GM10248 (cell line): Measurements from ENCODE around the gene GPR141.

Source experiments
- CTCF ChIA-PET: fragments of 300-600 bp; sonication (Branson Sonifier 250); formaldehyde crosslinking; extraction: SDS; loops from one replicate; lab custom pipeline; 2021; ENCODE audit warnings: antibody characterized with exemption; lab: Yijun Ruan, JAX
- POLR2A ChIA-PET: fragments of 350-650 bp; sonication (Branson Sonifier 250); formaldehyde crosslinking; extraction: SDS; loops from one replicate; lab custom pipeline; 2020; ENCODE audit warnings: antibody characterized with exemption; lab: Yijun Ruan, JAX
- DNase-seq: peaks from one replicate; pipeline ENCODE4 v3.0.0; 2012; ENCODE audit errors: extremely low spot score
- TF ChIP-seq, protein P1 (sequence below): IDR thresholded peaks from 2 replicates; pipeline ENCODE4 v1.5.1; 2012; ENCODE audit warnings: mild to moderate bottlenecking, low read depth; ENCODE audit errors: extremely low read depth, missing control alignments, control extremely low read depth

GPR141 gene

DNA sequence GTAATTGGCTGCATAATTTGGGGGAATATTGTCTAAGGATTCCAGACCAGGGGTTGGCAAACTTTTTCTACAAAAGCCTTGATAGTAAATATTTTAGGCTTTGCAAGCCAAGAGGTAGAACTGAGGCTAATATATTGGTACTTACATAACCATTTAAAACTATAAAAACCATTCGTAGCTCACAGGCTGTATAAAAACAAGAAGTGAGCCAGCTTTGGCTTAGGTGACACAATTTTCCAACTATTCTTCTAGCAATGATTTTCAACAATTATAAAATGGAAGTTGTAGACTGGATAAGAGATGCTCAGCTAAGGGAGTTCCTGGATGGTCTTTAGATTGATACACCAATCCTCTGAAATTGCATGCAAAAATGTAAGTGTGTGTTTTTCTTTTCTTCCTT is 1.4 kb downstream of the GPR141 start:
- no peak for DNase-seq
- TF ChIP-seq, protein P1, sequence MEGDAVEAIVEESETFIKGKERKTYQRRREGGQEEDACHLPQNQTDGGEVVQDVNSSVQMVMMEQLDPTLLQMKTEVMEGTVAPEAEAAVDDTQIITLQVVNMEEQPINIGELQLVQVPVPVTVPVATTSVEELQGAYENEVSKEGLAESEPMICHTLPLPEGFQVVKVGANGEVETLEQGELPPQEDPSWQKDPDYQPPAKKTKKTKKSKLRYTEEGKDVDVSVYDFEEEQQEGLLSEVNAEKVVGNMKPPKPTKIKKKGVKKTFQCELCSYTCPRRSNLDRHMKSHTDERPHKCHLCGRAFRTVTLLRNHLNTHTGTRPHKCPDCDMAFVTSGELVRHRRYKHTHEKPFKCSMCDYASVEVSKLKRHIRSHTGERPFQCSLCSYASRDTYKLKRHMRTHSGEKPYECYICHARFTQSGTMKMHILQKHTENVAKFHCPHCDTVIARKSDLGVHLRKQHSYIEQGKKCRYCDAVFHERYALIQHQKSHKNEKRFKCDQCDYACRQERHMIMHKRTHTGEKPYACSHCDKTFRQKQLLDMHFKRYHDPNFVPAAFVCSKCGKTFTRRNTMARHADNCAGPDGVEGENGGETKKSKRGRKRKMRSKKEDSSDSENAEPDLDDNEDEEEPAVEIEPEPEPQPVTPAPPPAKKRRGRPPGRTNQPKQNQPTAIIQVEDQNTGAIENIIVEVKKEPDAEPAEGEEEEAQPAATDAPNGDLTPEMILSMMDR, result no peak
- CTCF ChIA-PET, result interaction anchor here (0.6 kb wide), 1 partner anchor 45 kb away, joined by 3 read pairs; no protein-coding TSS in a partner anchor
- POLR2A ChIA-PET, result no interaction called here

DNA sequence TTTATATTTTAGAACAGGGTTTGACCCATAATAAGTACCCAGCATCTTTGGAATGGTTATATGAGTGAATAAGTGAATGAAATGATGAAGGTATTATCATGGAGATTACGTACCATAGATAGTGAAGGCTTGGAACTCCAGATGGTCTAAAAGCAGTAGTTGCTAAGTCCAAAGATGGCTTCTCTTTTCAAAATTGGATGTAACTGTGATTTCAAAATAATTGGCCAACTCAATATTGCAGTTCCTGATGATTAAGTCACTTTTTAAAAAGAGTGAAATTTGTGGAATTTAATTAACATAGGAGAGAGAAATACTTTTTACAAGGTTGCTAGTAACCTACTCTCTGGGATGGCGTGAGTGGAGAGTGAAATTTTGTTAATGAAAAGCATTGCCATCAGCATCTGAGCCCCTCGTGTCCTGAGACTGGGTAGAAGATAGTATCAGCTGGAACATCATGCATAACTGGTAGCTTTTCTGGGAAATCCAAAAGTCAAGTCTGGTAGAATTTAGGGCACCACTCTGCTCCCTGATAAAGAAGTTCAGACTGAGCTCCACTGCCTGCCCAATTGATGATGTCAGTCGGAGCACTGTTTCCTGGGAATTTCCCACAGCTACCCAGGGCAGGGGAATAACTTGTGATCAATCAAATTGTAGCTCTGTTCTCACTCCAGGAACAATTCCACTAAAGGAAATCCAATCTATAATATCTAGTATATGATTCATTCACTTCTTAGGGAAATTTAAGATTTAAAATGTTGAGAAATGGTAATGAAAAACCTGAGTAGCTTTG is 3.2 kb downstream of the GPR141 start:
- TF ChIP-seq, protein P1, result no peak
- ChIA-PET POLR2A (no interaction called here), CTCF (interaction anchor here (1.0 to 1.6 kb wide), 7 partner anchors 15 to 192 kb away, joined by 3 to 4 read pairs (median 3); no protein-coding TSS in a partner anchor)
- no peak for DNase-seq

DNA sequence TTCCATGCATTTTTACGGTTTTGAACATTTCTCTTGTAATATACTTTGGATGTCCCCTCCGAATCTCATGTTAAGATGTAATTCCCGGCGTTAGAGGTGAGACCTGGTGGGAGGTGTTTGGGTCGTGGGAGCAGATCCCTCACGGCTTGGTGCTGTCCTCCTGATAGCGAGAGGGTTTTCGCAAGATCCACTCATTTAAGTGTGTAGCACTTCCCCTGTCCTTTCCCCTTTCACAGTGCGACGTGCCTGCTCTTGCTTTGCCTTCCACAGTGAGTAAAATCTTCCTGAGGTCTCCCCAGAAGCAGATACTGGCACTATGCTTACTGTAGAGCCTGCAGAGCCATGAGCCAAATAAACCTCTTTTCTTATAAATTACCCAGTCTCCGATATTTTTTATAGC is 6.6 kb downstream of the GPR141 start:
- no peak for DNase-seq
- TF ChIP-seq, protein P1, result no peak
- POLR2A ChIA-PET, result no interaction called here
- CTCF ChIA-PET, result no interaction called here

DNA sequence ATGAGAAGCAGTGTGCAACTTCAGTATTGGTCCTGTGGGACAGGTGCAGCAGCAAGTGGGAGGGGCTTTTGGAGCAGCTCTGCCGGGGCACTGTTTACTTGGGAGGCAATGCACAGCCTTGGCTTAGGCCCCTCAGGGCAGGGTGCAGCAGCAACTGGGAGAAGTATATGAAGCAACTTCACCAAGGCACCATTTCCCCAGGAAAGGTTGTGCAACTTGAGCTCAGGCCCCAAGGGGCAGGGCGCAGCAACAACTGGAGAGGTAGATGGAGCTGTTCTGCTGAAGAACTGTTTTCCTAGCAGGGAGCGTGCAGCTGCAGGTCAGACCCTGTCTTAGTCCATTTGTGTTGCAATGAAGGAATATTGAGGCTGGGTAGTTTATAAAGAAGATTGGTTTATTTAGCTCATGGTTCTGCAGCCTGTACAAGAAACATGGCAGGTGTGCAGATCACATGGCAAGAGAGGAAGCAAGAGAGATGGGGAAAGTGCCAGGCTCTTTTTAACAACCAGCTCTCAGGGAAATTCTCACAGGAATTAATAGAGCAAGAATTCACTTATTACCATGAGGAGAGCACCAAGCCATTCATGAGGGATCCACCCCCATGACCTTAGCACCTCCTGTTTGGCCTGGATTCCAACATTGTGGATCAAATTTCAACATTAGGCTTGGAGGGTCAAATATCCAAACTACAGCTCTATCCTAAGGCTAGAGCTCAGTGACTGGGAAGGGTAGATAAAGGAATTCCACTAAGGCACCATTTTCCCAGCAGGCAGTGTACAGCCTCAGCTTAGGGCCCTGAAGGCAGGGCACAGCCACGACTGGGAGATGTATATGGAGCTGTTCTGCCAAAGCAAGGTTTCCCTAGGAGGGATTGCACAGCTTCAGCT is 10.9 kb downstream of the GPR141 start:
- ChIA-PET POLR2A (no interaction called here), CTCF (interaction anchor here (0.6 to 2.3 kb wide), 15 partner anchors 9 to 676 kb away, joined by 3 to 11 read pairs (median 4); partner anchors contain the start of gene GPR141)
- TF ChIP-seq, protein P1, result no peak
- DNase-seq, result no peak

DNA sequence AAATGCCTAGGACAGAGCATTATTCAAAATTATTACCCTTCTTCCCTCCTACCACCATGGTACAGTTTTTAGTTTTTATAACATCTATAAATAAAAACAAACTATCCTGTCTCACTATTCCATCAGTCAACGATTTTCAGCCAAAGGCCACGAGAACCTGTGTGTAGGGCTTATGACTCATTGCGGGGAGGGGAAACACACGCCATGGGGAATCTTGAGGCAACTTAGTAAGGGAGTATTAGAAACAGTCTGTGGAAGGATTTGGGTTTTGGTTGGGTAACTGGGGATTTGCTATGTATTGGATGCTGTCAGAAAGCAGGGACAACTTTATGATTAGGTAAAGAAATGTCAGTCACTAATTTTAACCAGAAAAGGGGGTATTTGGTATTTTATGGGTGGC is 14.7 kb downstream of the GPR141 start:
- CTCF ChIA-PET, result no interaction called here
- TF ChIP-seq, protein P1, result no peak
- no peak for DNase-seq
- POLR2A ChIA-PET, result no interaction called here

DNA sequence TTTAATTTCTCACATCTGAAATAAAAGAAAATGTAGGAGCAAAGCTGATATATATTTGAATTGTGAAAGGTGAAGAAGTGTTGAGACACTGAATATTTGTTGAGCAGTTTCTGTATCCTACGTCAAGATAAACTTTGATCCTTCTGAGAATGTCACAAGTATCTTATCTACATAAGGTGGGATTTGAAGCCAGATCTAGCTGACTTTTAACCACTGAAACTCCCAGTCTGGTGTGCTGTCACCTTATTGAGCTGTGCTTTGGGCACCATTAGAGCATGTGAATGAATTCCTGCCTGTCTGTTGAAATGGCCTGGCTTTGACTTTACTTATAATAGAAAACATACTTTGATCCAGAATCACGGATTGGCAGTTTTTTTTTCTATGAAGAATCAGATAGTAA is 15.2 kb downstream of the GPR141 start:
- DNase-seq, result no peak
- POLR2A ChIA-PET, result no interaction called here

More for the DNA sequence above, 15.2 kb downstream of the GPR141 start:
- TF ChIP-seq, protein P1, result no peak
- CTCF ChIA-PET, result no interaction called here
